HG03558 (cell line): ENCODE results near the gene TMEM72.

Experiments
- ATAC-seq: cut with Tn5 transposase; IDR thresholded peaks from one replicate; pipeline ENCODE4 v1.9.1; 2021; ENCODE audit warnings: moderate number of reproducible peaks; ENCODE audit not compliant: unreplicated experiment; ENCODE audit errors: extremely low read depth

Gene TMEM72

GRCh38 chr10:44965104-44965503 is 54.0 kb downstream of the TMEM72 start:
- no peak for ATAC-seq

GRCh38 chr10:44965651-44966097 is 54.5 kb downstream of the TMEM72 start:
- ATAC-seq = no peak

- ATAC-seq = no peak
Measured at GRCh38 chr10:44966129-44966815, 55.1 kb downstream of the TMEM72 start.

GRCh38 chr10:44966816-44967509 is 55.8 kb downstream of the TMEM72 start:
- ATAC-seq = no peak

- ATAC-seq = no peak
Measured at GRCh38 chr10:44967616-44968015, 56.5 kb downstream of the TMEM72 start.

- no peak for ATAC-seq
Measured at GRCh38 chr10:44968091-44968490, 57.0 kb downstream of the TMEM72 start.

- ATAC-seq = no peak
Measured at GRCh38 chr10:44968500-44969400, 57.6 kb downstream of the TMEM72 start.

GRCh38 chr10:44969854-44970253 is 58.7 kb downstream of the TMEM72 start:
- no peak for ATAC-seq

GRCh38 chr10:44970812-44971395 is 59.8 kb downstream of the TMEM72 start:
- no peak for ATAC-seq

- ATAC-seq = no peak
Measured at GRCh38 chr10:44971434-44971833, 60.3 kb downstream of the TMEM72 start.

GRCh38 chr10:44971935-44972757 is 61.0 kb downstream of the TMEM72 start:
- no peak for ATAC-seq

GRCh38 chr10:44972874-44973306 is 61.8 kb downstream of the TMEM72 start:
- no peak for ATAC-seq

- no peak for ATAC-seq
Measured at GRCh38 chr10:44973323-44974081, 62.4 kb downstream of the TMEM72 start.

- no peak for ATAC-seq
Measured at GRCh38 chr10:44974082-44974627, 63.0 kb downstream of the TMEM72 start.

GRCh38 chr10:44974628-44975430 is 63.7 kb downstream of the TMEM72 start:
- peak; percentile 58 for ATAC-seq

- ATAC-seq = no peak
Measured at GRCh38 chr10:44975431-44976331, 64.5 kb downstream of the TMEM72 start.
